Coronary artery (tissue), 2 donors: Measurements from ENCODE around the gene TNS2.

Experiments used
- DNase-seq: peaks from one replicate; pipeline ENCODE4 v3.0.0-alpha.2; 2017; ENCODE audit warnings: low spot score
- H3K27ac ChIP-seq, 2 donors: fragments of 200-600 bp; sonication (generic); one replicate each; pipeline ENCODE4 v1.5.1; 2016 to 2019
- H3K4me3 ChIP-seq: fragments of 200-600 bp; sonication (generic); 2 replicates; pipeline ENCODE4 v1.5.1; 2016; ENCODE audit warnings: mild to moderate bottlenecking, moderate library complexity
- TF ChIP-seq, protein P1 (sequence below): fragments of 200-600 bp; sonication (generic); IDR thresholded peaks from one replicate; pipeline ENCODE4 v1.5.1; 2019; ENCODE audit warnings: antibody characterized with exemption

TNS2 gene

DNA sequence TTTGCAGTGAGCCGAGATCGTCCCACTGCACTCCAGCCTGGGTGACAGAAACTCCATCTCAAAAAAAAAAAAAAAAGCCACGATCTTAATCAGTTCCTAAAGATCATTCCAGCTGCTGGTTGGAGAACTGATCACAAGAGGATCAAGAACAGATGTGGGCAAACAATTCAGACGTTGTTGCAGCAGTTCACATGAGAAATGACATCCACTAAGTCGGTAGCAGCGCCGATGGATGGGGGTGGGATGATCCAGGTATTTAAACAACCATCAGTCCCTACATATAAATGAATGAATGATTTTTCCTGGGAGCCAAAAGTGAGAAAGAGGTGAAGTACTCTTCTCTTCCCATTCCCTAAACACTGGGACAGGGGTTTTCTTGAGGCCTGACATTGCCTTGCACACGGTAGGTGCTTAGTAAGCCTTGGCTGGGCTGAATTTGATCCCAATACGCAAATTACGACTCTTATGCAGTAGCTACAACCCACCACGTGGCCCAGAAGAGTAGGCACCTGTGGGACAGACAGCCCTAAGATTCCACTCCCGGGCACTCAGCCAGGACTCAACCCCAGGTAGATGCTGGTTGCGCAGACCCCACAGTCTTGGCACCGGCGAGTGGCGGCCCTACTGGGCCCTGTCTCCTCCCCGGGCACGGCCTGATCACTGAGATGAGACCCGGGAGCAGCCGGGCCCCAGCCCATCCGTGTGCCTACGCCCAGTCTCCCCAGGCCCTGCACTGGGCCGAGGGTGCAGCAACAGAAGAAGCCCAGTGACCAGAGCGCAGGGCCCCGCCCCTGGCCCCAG lies 28.8 kb downstream of the TNS2 start:
- DNase-seq: no peak

DNA sequence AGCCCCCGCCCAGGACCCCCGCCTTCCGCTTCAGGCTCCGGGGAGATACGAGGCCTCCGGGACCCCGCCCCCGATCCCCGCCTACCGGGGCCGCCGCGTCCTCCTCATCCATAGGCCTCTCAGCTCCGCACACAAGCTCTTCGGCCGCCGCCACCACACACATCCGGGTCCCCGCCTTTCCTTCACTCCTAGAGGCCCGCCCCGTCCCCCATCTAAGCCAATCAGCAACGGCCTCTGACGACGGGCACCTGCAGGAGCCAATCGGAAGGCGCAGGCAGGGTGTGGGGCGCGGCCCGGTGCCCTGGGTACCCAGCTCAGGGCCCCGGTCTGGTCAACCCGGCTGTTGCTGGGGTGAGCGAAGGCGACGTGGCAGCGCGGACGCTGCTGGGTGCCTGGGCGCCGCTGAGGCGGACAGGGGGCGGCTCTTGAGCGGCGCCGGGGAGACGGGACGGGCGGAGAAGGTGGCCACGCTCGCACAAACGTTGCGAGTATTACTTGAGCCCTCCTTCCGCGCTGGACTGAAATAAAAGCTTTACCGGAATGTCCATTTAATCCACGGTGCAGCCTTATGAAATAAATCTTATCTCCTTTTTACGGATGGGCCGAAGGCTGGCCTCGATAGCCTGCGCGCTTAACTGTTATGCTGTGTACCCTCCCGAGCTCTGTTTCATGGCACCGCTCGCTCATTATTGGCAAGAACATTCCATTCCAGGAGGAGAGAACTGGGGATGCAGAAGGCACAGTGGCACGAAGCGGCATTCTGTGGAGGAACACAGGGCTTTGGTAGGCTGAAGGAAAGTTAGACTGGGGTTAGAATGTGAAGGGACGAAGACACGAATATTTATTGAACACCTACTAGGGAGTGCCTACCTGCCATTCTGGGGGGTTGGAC lies 29.6 kb downstream of the TNS2 start, which contains the start of gene SPRYD3:
TSS of gene SPRYD3 (minus strand) at position 165 of the 892 bp plus-strand sequence. CDS start at position 108, 57 bp downstream.
- peak; percentile 99 for DNase-seq
- TF ChIP-seq, protein P1, sequence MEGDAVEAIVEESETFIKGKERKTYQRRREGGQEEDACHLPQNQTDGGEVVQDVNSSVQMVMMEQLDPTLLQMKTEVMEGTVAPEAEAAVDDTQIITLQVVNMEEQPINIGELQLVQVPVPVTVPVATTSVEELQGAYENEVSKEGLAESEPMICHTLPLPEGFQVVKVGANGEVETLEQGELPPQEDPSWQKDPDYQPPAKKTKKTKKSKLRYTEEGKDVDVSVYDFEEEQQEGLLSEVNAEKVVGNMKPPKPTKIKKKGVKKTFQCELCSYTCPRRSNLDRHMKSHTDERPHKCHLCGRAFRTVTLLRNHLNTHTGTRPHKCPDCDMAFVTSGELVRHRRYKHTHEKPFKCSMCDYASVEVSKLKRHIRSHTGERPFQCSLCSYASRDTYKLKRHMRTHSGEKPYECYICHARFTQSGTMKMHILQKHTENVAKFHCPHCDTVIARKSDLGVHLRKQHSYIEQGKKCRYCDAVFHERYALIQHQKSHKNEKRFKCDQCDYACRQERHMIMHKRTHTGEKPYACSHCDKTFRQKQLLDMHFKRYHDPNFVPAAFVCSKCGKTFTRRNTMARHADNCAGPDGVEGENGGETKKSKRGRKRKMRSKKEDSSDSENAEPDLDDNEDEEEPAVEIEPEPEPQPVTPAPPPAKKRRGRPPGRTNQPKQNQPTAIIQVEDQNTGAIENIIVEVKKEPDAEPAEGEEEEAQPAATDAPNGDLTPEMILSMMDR: no peak

More for the DNA sequence above, 28.8 kb downstream of the TNS2 start:
- H3K27ac ChIP-seq: peak overlapping the region; percentile 73 to 98
- H3K4me3 ChIP-seq: peak overlapping the region; percentile 80
- TF ChIP-seq, protein P1: no peak

DNA sequence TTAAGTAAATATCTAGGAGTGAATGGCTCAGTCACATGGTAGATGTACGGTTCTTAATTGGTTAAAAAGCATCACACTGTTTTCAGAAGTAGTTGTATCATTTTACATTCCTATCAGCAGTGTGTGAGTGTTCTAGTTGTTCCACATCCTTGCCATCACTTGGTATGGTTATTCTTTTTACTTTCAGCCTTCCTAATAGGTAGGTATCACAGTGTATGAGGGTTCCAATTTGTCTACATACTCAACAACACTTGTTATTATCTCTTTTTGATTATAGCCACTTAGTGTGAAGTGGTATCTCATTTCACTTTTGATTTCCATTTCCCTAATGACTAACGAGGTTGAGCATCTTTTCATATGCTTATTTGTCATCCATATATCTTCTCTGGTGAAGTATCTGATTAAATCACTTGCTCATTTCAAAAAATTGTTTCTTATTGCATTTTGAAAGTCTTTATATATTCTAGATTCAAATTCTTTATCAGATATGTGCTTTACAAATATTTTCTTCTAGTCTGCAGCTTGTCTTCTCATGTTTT lies 32.8 kb downstream of the TNS2 start:
- no peak overlapping the region for H3K4me3 ChIP-seq
- DNase-seq: no peak
- H3K27ac ChIP-seq: no peak overlapping the region
- TF ChIP-seq, protein P1: no peak

More for the DNA sequence above, 29.6 kb downstream of the TNS2 start, which contains the start of gene SPRYD3:
- Histone ChIP-seq H3K4me3 (peak within 1 kb of the TSS; percentile 80), H3K27ac (peak within 1 kb of the TSS; percentile 73 to 98)

DNA sequence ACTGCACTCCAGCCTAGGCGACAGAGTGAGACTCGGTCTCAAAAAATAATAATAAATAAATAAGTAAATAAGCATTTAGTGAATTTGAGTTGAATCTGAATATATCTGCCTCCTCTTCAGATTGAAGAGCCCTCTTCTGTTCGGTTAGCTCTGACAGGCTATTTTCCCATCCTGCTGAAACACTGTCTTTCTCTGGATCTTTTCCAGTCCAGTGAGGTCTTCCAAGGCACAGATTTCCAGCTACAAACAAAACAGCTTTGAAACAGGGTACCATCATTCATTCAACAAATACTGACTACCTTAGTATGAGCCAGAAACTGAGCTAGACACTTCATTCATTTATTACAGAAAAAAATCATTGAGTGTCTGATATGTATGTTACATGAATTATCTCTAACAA lies 36.5 kb downstream of the TNS2 start:
- DNase-seq: no peak
- Histone ChIP-seq H3K27ac (no peak overlapping the region), H3K4me3 (no peak overlapping the region)
- TF ChIP-seq, protein P1: no peak

DNA sequence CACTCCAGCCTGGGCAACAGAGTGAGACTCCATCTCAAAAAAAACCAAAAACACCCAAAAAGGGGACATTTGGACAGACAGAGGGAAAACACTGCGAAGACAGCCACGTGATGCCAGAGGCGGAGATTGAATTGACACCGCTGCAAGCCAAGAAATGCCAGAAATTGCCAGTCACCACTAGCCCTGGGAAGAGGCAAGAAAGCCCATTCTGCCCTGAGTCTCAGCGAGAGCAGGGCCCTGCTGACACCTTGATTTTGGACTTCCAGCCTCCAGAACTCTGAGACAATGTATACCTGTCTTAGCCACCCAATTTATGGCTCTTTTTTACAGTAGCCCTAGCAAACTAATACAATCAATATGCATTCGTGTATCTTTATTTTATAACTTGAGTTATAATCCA lies 40.2 kb downstream of the TNS2 start:
- H3K27ac ChIP-seq: no peak overlapping the region
- TF ChIP-seq, protein P1: no peak

DNA sequence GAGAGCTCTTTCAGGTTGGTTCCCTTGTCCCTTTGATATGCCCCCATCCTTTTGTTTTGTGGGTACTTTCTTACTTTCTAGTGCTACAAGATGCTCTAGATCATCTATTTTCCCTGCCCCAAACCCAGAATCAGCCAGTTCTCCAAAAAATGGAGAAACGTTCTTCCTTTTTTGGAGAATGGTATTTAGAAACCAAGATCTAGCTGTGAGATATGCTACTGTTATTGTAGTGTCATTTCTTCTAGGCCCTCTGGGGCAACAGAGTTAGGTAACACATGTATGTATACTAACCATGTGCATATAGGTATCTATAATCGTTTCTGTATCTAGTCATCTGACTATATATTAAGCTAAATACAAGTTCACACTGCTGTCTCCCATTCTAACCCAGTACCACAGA lies 40.7 kb downstream of the TNS2 start:
- Histone ChIP-seq H3K27ac (no peak overlapping the region), H3K4me3 (no peak overlapping the region)
- TF ChIP-seq, protein P1: no peak
- DNase-seq: no peak

More for the DNA sequence above, 40.2 kb downstream of the TNS2 start:
- DNase-seq: no peak
- no peak overlapping the region for H3K4me3 ChIP-seq
